Muscle layer of duodenum (tissue), 2 donors: ENCODE data around the gene STRIP1.

Source experiments
- H3K27ac ChIP-seq: one replicate; pipeline ENCODE4 v1.7.0; 2013; ENCODE audit warnings: mild to moderate bottlenecking, low read length
- H3K27me3 ChIP-seq: one replicate; pipeline ENCODE4 v1.7.0; 2013; ENCODE audit warnings: low read depth, mild to moderate bottlenecking, control low read depth, low read length
- H3K36me3 ChIP-seq, 2 donors: one replicate each; pipeline ENCODE4 v1.7.0; 2013; ENCODE audit warnings: low read length in 2 of 2, control low read depth in 1 of 2, mild to moderate bottlenecking in 1 of 2; ENCODE audit not compliant: insufficient read depth in 2 of 2, control insufficient read depth in 1 of 2
- H3K4me1 ChIP-seq, 2 donors: one replicate each; pipeline ENCODE4 v1.7.0; 2013; ENCODE audit warnings: low read length in 2 of 2, mild to moderate bottlenecking in 2 of 2, control low read depth in 1 of 2, moderate library complexity in 1 of 2; ENCODE audit not compliant: insufficient read depth in 2 of 2, control insufficient read depth in 1 of 2
- H3K4me3 ChIP-seq, 2 donors: one replicate each; pipeline ENCODE4 v1.7.0; 2013; ENCODE audit warnings: low read length in 2 of 2, low read depth in 1 of 2, mild to moderate bottlenecking in 1 of 2
- H3K9me3 ChIP-seq, 2 donors: one replicate each; pipeline ENCODE4 v1.7.0; 2013; ENCODE audit warnings: low read length in 2 of 2, control low read depth in 1 of 2, mild to moderate bottlenecking in 1 of 2; ENCODE audit not compliant: control insufficient read depth in 1 of 2
- donor health status: healthy.

The STRIP1 gene

GRCh38 chr1:109996476-109996875, 37.9 kb upstream of the STRIP1 start:
- Histone ChIP-seq H3K36me3 (no peaks in the 10 kb centered on the region), H3K27ac (no peak overlapping the region), H3K4me1 (peaks cover 4 to 35% of the 10 kb centered on the region in 2 donors)

DNA sequence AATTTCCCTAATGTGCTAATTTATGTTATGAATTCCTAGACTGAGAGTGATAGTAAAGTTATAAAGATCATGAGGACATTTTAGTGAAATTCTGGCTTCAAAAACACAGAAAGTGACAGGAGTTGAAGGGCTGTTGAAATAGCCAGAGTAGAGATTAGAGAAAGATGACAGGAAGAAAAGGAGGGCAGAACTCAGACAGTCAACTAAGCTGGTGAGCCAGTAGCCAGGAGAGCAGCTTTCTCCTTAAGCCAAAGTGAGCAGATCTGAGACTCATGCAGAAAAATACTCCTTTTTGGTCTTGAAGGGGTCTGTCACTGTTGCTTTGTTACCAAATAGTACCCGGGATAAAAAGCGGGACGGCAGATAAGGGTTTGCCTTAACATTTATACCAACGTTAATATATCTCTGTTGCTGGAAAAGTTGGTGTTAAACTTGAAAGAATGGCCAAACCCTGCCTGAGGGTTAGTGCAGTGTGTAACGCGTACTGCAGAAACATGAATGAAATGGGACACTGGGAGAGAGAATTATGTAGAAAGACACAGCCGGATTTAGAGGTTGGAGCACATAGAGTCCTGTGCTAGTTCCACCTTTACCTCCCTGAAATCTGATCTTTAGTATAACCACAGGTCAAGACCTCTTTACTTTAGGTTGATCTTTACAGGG, 37.1 kb upstream of the STRIP1 start:
- no peaks in the 10 kb centered on the region for H3K9me3 ChIP-seq

More at GRCh38 chr1:109996476-109996875, 37.9 kb upstream of the STRIP1 start:
- Histone ChIP-seq H3K4me3 (no peak overlapping the region), H3K27me3 (no peaks in the 10 kb centered on the region), H3K9me3 (no peaks in the 10 kb centered on the region)

DNA sequence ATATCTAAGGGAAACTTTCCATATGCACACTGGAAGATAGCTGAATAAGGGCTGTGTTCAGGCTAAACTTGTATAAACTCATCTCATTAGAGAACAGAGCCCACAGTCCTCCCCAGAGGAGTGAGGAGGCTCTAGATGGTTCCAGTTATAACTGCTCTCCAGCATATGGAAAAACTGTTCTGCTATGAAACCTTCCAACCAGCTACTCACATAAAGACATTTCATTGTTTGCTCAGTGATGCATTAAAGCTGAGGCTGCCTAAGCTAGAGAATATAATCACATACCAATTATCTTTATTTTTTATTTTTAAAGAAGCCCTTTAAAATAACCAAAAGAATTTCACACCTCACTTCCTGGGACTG, 36.6 kb upstream of the STRIP1 start:
- Histone ChIP-seq H3K4me3 (no peak overlapping the region), H3K27me3 (no peaks in the 10 kb centered on the region), H3K9me3 (no peaks in the 10 kb centered on the region), H3K27ac (no peak overlapping the region), H3K36me3 (no peaks in the 10 kb centered on the region), H3K4me1 (peaks cover under 1 to 34% of the 10 kb centered on the region in 2 donors)

More for the DNA sequence above, 37.1 kb upstream of the STRIP1 start:
- Histone ChIP-seq H3K4me3 (no peak overlapping the region), H3K27me3 (no peaks in the 10 kb centered on the region), H3K4me1 (peaks cover 4 to 35% of the 10 kb centered on the region in 2 donors), H3K36me3 (no peaks in the 10 kb centered on the region), H3K27ac (no peak overlapping the region)

DNA sequence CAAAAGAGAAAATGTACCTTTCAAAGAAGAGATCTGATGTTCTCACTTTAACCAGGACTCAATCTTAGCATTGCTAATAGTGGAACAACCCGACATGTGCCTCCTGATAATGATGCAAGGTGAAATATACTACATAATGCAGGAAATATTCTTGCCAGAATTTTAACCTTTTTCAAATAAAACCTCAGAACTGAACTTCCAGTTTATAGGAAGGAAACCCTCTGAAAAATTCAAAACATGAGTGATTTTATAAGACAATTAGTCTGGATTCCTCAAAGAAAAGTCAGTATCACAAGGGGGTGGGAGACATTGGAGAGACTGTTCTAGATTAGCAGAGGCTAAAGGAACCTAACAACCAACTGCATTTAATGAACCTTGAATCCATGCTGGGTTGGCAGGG, 31.7 kb upstream of the STRIP1 start:
- no peaks in the 10 kb centered on the region for H3K27me3 ChIP-seq
- H3K4me1 ChIP-seq: peaks cover 11 to 41% of the 10 kb centered on the region in 2 donors
- H3K9me3 ChIP-seq: no peaks in the 10 kb centered on the region
- H3K4me3 ChIP-seq: no peak overlapping the region
- H3K36me3 ChIP-seq: no peaks in the 10 kb centered on the region
- no peak overlapping the region for H3K27ac ChIP-seq

DNA sequence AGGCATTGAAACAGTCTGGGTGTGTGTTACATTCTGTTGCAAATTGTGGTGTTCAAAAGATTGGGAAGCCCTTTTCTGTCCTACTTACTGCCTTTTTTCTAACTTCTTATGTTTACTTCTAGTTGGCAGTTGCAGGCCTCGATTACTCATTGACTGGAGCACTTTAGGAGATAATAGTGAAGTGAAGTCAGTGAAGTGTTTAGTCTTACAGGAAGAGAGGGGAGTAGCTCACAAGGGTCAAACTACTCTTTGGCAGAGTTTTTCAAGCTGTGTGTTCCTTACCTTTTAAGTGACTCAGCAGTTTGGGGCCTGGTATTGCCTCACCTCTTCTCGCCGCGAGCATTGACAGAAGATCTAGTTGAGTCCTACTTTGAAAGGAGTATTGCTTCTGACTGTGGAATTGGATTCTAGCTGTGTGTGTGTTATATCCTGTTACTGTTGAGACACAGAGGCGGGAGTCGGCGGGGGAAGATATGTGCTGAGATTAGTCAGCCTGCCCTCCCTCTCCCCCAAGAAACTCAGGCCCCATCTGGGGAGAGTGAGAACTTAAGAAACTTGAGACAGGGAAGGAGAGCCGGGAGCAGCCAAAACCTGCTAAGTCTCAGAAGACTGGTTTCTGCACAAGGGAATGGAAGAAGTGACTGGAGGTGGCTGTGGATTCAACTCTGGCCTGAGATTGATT, 30.5 kb upstream of the STRIP1 start:
- peaks cover under 1 to 1% of the 10 kb centered on the region in 2 donors for H3K36me3 ChIP-seq
- no peaks in the 10 kb centered on the region for H3K27me3 ChIP-seq
- no peaks in the 10 kb centered on the region for H3K9me3 ChIP-seq
- peaks cover 11 to 47% of the 10 kb centered on the region in 2 donors for H3K4me1 ChIP-seq
- H3K4me3 ChIP-seq: peak overlapping the region; percentile 8 to 40
- peak overlapping the region; percentile 64 for H3K27ac ChIP-seq

- Histone ChIP-seq H3K9me3 (no peaks in the 10 kb centered on the region), H3K36me3 (peaks cover 7 to 8% of the 10 kb centered on the region in 2 donors), H3K4me3 (peak overlapping the region; percentile 8 to 40), H3K27ac (peak overlapping the region; percentile 64), H3K4me1 (peaks cover 11 to 47% of the 10 kb centered on the region in 2 donors), H3K27me3 (no peaks in the 10 kb centered on the region)
Measured at GRCh38 chr1:110004583-110004982, 29.8 kb upstream of the STRIP1 start.

DNA sequence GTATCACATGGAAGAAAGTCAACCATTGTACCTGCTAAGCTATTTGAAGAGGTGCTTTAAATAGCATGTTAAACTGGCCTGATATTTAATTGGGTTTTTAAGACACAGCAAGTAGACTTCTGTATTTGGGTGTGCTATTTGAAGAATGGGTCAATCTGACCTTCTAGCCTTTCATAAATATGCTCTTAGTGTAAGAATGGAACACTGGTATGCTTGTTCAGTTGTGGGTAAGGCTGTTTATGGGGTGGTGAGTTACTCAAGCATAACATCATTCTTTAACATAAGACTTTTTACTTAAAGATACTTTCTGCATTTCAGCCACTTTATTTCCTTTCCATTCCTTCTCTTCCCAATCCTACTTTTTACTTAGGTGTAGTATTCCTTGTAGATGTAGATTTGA, 28.5 kb upstream of the STRIP1 start:
- H3K27ac ChIP-seq: no peak overlapping the region
- peaks cover 11 to 47% of the 10 kb centered on the region in 2 donors for H3K4me1 ChIP-seq
- no peak overlapping the region for H3K4me3 ChIP-seq

GRCh38 chr1:110006516-110006915, 27.9 kb upstream of the STRIP1 start:
- Histone ChIP-seq H3K27me3 (no peaks in the 10 kb centered on the region), H3K36me3 (peaks cover 14 to 27% of the 10 kb centered on the region in 2 donors), H3K9me3 (no peaks in the 10 kb centered on the region), H3K27ac (no peak overlapping the region), H3K4me3 (no peak overlapping the region), H3K4me1 (peaks cover 11 to 47% of the 10 kb centered on the region in 2 donors)

More for the DNA sequence above, 28.5 kb upstream of the STRIP1 start:
- Histone ChIP-seq H3K9me3 (no peaks in the 10 kb centered on the region), H3K36me3 (peaks cover 14 to 22% of the 10 kb centered on the region in 2 donors), H3K27me3 (no peaks in the 10 kb centered on the region)

GRCh38 chr1:110007046-110007830, 27.2 kb upstream of the STRIP1 start:
- Histone ChIP-seq H3K9me3 (no peaks in the 10 kb centered on the region), H3K4me3 (no peak overlapping the region), H3K4me1 (peaks cover 11 to 51% of the 10 kb centered on the region in 2 donors), H3K27me3 (no peaks in the 10 kb centered on the region), H3K27ac (no peak overlapping the region), H3K36me3 (peaks cover 17 to 35% of the 10 kb centered on the region in 2 donors)

GRCh38 chr1:110008971-110009565, 25.4 kb upstream of the STRIP1 start:
- no peaks in the 10 kb centered on the region for H3K27me3 ChIP-seq
- no peaks in the 10 kb centered on the region for H3K9me3 ChIP-seq
- H3K27ac ChIP-seq: no peak overlapping the region
- peaks cover 6 to 42% of the 10 kb centered on the region in 2 donors for H3K4me1 ChIP-seq
- no peak overlapping the region for H3K4me3 ChIP-seq
- peaks cover 32 to 42% of the 10 kb centered on the region in 2 donors for H3K36me3 ChIP-seq

DNA sequence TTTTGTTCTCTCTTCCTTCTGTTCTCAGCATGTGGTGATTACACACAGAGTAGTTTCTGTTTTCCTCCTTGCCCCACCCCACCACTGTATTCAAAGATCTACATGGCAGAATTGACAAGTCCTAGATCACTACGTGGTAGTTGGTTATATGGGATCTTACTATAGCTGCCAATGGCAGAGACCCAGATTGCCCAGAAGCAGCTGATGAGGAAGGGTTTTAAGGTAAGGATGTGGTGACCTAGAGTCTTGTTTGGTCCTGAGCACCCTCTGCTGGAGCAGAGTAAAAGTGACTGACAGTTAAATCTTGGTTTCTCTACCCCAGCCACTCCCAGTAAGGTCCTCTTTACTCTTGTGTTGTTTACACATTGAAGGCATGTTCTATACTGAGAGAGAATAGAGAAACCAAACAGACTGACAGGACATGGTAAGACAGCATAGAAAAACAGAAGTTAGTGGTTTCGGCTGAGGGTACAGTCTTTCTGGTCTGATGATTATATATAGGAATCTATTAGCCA, 22.8 kb upstream of the STRIP1 start:
- peaks cover 57 to 61% of the 10 kb centered on the region in 2 donors for H3K36me3 ChIP-seq
- no peaks in the 10 kb centered on the region for H3K27me3 ChIP-seq

More for the DNA sequence above, 22.8 kb upstream of the STRIP1 start:
- Histone ChIP-seq H3K9me3 (no peaks in the 10 kb centered on the region), H3K4me3 (no peak overlapping the region), H3K27ac (no peak overlapping the region), H3K4me1 (peaks cover 0 to 19% of the 10 kb centered on the region in 2 donors)
